NCI-H1105 treated with DMSO at 0.1 percent for 48 hours (cell line): ENCODE results near the gene RPUSD2.
"Not testable (repeated sequence)": the region's sequence is repeated elsewhere in the genome, so short reads cannot be mapped to it uniquely, and the experiment has no call there.

Experiments
- DNase-seq: peaks from one replicate; lab custom pipeline; 2025; lab: John Stamatoyannopoulos, UW

Gene RPUSD2

GRCh38 chr15:40565333-40566238, 3.5 kb upstream of the RPUSD2 start:
- no peak for DNase-seq

- DNase-seq = no peak
These were observed 2.0 kb upstream of the RPUSD2 start for GRCh38 chr15:40567111-40567510.

GRCh38 chr15:40575113-40575512, 6.0 kb downstream of the RPUSD2 start:
- no peak for DNase-seq

- not testable (repeated sequence) for DNase-seq
These were observed 7.8 kb downstream of the RPUSD2 start for GRCh38 chr15:40576914-40577313.

- DNase-seq = no peak
These were observed 9.8 kb downstream of the RPUSD2 start for GRCh38 chr15:40578892-40579291.

GRCh38 chr15:40581796-40582195, 12.7 kb downstream of the RPUSD2 start:
- DNase-seq = not testable (repeated sequence)

GRCh38 chr15:40582726-40583246, 13.7 kb downstream of the RPUSD2 start:
- DNase-seq = no peak

- DNase-seq = no peak
These were observed 15.1 kb downstream of the RPUSD2 start for GRCh38 chr15:40584191-40584590.

- DNase-seq = no peak
These were observed 21.6 kb downstream of the RPUSD2 start for GRCh38 chr15:40590667-40591050.

- DNase-seq = no peak
These were observed 22.3 kb downstream of the RPUSD2 start for GRCh38 chr15:40591389-40591788.

GRCh38 chr15:40593165-40593564, 24.1 kb downstream of the RPUSD2 start:
- DNase-seq = no peak

GRCh38 chr15:40593588-40594428, 24.7 kb downstream of the RPUSD2 start, which contains the start of gene KNL1:
TSS of gene KNL1 (plus strand) at chr15:40594249. CDS start at chr15:40602932, 8,683 bp downstream.
- DNase-seq = peak; percentile 82

- peak; percentile 59 for DNase-seq
These were observed 25.3 kb downstream of the RPUSD2 start for GRCh38 chr15:40594429-40594836.

GRCh38 chr15:40595219-40595618, 26.1 kb downstream of the RPUSD2 start:
- DNase-seq = no peak

- peak; percentile 59 for DNase-seq
These were observed 26.7 kb downstream of the RPUSD2 start for GRCh38 chr15:40595773-40596172.

GRCh38 chr15:40597024-40597423, 27.9 kb downstream of the RPUSD2 start:
- DNase-seq = no peak

- DNase-seq = no peak
These were observed 29.0 kb downstream of the RPUSD2 start for GRCh38 chr15:40598126-40598525.

GRCh38 chr15:40598672-40599071, 29.6 kb downstream of the RPUSD2 start:
- no peak for DNase-seq

GRCh38 chr15:40600956-40601355, 31.9 kb downstream of the RPUSD2 start:
- DNase-seq = no peak

- no peak for DNase-seq
These were observed 34.8 kb downstream of the RPUSD2 start for GRCh38 chr15:40603935-40604334.

GRCh38 chr15:40613080-40613479, 44.0 kb downstream of the RPUSD2 start:
- DNase-seq = no peak

- DNase-seq = no peak
These were observed 48.9 kb downstream of the RPUSD2 start for GRCh38 chr15:40618023-40618422.

GRCh38 chr15:40618906-40619305, 49.8 kb downstream of the RPUSD2 start:
- DNase-seq = no peak
